HG02973 (cell line): ENCODE data around the gene CREB3.

Source experiments
- ATAC-seq: cut with Tn5 transposase; IDR thresholded peaks from one replicate; pipeline ENCODE4 v1.9.1; 2021; ENCODE audit warnings: moderate library complexity; ENCODE audit not compliant: unreplicated experiment

Gene CREB3

GRCh38 chr9:35748242-35748857 lies 15.9 kb downstream of the CREB3 start:
- ATAC-seq = no peak

- peak; percentile 59 for ATAC-seq
These were observed 16.5 kb downstream of the CREB3 start, which contains the start of the genes GBA2 and RGP1 for GRCh38 chr9:35748858-35749514. Gene GBA2 (minus strand): TSS chr9:35749228. CDS start chr9:35748704, 524 bp downstream. Gene RGP1 (plus strand): TSS chr9:35749287. CDS start chr9:35749756, 469 bp downstream.

- peak; percentile 19 for ATAC-seq
These were observed 17.2 kb downstream of the CREB3 start for GRCh38 chr9:35749515-35750255.

- ATAC-seq = no peak
These were observed 17.7 kb downstream of the CREB3 start for GRCh38 chr9:35750256-35750531.

GRCh38 chr9:35753466-35753865 lies 21.0 kb downstream of the CREB3 start:
- ATAC-seq = no peak

DNA sequence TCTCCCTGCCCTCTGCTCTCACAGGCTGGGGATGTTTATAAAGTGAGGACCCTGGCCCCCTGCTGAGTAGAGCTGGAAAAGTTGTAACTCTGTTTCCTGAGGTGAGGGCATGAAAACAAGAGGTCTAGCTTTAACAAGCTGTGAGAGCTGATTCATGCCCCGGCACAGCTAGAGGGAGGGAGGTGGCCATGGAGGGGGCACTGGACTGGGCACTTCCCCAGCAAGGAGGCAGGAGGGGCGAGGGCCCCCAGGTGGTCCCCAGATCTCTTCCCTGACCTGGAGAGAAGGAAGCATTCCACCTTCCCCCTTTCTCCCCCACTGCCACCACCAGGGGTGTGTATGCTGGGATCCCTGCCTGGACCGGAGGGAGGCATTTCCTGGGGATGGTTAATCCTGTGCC lies 21.8 kb downstream of the CREB3 start, which contains the start of gene MSMP:
Gene MSMP, minus strand, starts transcription at position 13 of the 400 bp plus-strand sequence. CDS start 147 bp downstream, outside the sequence.
- ATAC-seq = no peak

DNA sequence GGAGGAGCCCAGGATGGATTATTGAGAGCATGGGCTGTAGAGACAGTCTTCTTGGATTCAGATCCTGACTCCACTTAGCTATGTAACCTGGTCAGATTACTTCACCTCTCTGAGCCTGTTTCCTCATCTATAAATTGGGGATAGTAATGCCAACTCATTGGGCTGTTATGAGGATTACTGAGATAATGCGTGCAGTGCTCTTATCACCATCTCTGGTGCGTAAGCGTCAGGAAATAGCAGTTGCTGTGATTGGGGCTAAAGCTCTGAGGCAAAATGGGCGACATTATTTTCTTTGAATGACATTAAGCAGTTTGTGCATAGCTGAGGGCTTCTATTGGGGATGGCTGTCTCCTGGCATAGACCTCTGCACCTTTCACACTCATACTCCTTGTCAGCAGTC lies 22.6 kb downstream of the CREB3 start:
- no peak for ATAC-seq

GRCh38 chr9:35756275-35757225 lies 24.1 kb downstream of the CREB3 start:
- ATAC-seq = peak; percentile 59

GRCh38 chr9:35757226-35757891 lies 24.9 kb downstream of the CREB3 start:
- ATAC-seq = peak; percentile 31

DNA sequence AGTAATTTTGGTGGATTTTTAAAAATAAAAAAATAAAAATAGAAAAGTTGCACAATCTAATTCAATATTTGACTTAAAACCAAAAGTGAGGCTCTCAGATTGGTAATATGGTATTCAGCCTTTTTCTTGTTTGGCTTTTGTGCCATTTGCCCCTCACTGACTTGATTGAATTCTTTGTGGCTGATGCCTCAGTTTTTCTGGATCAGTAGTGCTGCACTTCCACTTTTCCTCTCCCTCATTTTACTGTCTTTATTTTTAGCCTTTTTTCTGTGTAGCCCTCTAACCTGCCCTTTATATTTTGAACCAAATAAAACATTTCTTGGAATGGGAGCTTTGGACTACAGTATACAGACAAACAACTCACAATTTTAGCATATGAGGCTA lies 25.4 kb downstream of the CREB3 start:
- no peak for ATAC-seq

DNA sequence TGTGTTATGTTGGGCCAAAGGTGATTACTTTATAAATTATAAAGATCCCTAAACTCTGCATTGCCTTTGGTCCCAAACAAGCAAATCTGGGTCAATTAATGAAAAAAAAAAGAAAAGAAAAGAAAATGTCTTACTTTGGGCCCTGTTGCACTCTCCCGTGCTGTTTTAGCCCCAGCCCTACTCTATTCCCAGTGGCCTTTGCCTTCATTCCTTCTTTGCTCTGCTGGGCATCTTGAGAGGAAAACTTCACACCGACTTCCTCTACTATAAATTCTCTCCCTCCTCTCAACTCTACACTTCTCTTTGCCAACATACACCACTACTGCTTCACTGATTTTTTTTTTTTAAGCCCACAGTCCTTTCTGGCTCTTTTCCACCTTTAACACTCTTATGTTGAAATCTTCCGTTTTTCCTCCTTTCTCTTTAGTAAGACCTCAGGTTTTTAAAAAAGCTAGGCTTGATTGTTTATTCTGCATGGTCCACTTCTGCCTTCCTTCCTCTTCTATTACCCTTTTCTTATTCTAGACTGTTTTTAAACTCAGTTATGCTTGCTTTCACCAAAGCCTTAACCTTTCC lies 26.1 kb downstream of the CREB3 start:
- no peak for ATAC-seq

GRCh38 chr9:35759795-35760194 lies 27.3 kb downstream of the CREB3 start:
- no peak for ATAC-seq

DNA sequence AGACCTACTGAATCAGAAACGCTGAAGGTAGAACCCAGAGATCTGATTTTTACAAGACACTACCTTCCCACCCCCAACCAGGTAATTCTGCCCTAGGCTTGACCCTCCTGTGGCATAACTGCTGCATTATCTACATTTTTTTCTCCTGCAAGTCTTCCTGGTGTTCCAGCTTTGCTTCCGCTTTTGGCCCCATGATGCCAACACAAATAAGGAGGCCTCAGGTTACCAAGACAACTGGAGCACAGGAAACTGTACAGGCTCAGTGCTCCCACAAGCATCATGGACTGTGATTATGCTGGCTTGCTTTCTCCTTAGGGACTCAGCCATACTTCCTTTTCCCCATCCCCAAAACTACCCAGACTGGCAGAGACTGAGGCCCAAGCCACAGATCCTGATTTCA lies 28.2 kb downstream of the CREB3 start:
- ATAC-seq = no peak

- no peak for ATAC-seq
These were observed 30.7 kb downstream of the CREB3 start for GRCh38 chr9:35763181-35763580.

DNA sequence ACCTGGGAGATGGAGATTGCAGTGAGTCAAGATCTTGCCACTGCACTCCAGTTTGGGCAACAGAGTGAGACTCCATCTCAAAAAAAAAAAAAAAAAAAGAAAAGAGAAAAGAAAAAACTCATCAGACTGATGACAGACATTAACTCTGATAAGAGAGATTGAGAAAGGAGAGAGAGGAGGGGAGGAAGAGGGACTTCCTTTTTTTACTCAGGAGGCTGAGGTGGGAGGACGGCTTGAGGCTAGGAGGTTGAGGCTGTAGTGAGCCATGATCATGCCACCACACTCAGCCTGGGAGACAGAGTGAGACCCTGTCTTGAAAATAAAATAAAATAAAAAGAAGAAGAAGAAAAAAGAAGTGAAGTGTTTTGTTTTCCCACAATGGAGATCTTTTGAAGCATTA lies 31.3 kb downstream of the CREB3 start:
- ATAC-seq = no peak

DNA sequence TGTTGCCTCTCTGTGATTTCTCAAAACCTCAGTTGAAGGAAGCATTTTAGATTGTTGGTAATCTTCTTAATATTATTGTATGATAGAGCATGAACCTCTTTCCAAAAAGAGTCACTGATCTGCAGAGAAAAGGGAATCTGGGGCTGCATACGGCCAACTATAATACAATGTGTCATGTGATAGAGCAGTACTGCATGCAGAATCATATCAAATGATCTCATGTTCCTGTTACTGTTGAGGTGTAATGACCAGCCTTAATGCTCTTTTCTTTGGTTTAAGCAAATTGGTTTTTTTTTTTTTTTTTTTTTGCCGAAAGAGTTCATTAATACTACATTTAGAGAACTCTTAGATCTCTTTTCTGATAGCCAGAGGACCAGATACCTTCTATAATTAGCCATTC lies 34.5 kb downstream of the CREB3 start:
- ATAC-seq = no peak

DNA sequence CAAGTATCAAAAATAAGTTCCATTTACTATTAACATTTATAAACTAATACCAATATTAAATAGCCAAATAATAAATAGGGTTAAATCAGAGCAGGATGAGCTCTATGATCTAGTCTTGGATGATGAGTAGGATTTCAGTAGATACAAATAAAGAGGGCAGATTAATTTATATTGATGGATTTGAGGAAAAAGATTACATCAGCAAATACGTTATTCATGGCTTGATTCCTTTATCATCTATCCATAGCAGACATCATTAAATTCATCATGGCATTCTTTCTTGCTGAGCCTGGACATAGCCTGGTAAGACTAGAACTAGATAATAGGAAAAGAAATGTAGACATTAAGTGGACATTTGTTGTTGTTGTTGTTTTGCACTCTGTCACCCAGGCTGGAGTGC lies 35.0 kb downstream of the CREB3 start:
- no peak for ATAC-seq

DNA sequence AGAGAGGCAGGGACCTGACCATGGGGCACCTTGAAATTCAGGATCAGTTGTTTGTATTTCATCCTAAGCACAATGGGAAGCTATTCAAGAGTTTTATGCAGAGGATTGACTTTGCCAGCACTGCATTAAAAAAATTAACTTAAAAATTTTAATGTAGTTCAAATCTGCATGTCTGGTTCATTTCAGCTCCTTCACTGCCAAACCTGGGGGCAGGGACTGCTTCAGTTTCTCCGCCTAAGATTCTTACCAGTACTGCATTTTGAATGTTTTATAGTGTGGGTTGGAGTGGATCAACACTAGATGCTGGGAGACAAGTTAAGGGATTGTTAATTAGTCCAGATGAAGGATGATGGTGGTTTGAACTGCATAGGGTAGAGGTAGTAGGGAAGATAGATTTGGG lies 37.3 kb downstream of the CREB3 start:
- no peak for ATAC-seq

DNA sequence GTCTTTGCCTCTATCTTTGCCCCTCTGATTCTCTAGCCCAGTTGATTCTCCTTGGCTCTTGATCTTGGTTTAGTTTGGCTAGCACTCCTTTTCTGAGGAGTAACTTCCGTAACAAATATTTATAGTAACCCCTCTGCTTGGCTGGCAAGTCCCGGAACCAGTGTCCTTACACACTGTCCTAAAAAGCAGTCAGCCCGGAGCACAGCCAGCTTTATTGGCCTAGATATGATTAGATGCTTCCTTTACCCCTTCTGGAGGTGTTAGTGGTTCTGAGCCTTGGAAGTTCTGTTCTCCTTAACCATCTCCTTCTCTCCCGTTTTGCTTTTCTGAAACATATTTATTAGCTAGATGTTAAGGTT lies 38.6 kb downstream of the CREB3 start:
- no peak for ATAC-seq

GRCh38 chr9:35771534-35771933 lies 39.1 kb downstream of the CREB3 start:
- ATAC-seq = no peak
